Right lung (tissue), 5 donors: ENCODE data around the gene TRAF4. TPM values are rescaled to one million over a fixed set of nuclear protein-coding genes. Genes with fewer than 3 reads are reported as not detected.

Source experiments
- DNase-seq, 2 donors: peaks; one replicate each; pipeline ENCODE4 v3.0.0-alpha.2; 2013
- polyA plus RNA-seq, 5 donors: library from polyadenylated mRNA; unstranded; fragments of 120-200 nt; gene quantifications; one replicate each; pipeline versions ENCODE4 v1.2.1 to v1.2.3, GENCODE V29; 2013; ENCODE audit warnings: inconsistent platforms in 1 of 5, low replicate concordance in 1 of 5; ENCODE audit not compliant: insufficient read length in 5 of 5, insufficient read depth in 1 of 5

Gene TRAF4
- polyA plus RNA-seq, 5 donors, result 92.5 to 141 (median 113) TPM

DNA sequence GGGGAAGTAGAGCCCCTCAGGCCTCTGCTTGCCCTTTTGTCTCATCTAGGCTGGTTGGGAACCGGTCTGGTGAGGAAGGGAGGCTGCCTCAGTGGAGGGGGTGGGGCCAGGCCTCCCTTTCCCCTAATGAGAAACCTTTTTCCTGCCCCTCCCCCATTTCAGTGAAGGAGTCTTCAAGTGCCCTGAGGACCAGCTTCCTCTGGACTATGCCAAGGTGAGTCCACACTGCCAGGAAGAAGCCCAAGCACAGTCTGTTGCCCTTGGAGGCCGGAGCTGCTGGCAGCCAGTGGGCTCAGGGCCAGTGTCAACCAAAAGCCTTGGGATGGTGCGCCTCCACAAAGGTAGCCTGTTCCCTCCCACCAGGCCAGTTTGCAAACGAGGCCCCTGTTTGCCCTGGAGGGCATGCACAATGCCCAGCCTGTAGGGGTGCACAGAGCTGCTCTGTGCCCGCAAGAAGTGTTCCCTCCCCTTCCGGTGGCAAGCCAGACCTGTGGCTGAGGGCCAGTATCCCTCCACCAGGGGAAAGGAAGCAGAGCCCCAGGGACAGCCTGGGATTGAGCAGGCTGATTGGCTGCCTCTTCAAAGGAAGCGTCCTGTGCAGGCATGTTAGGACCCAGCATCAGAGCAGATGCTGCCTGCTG is 3.4 kb downstream of the TRAF4 start:
- DNase-seq, result peak; percentile 74 to 75

DNA sequence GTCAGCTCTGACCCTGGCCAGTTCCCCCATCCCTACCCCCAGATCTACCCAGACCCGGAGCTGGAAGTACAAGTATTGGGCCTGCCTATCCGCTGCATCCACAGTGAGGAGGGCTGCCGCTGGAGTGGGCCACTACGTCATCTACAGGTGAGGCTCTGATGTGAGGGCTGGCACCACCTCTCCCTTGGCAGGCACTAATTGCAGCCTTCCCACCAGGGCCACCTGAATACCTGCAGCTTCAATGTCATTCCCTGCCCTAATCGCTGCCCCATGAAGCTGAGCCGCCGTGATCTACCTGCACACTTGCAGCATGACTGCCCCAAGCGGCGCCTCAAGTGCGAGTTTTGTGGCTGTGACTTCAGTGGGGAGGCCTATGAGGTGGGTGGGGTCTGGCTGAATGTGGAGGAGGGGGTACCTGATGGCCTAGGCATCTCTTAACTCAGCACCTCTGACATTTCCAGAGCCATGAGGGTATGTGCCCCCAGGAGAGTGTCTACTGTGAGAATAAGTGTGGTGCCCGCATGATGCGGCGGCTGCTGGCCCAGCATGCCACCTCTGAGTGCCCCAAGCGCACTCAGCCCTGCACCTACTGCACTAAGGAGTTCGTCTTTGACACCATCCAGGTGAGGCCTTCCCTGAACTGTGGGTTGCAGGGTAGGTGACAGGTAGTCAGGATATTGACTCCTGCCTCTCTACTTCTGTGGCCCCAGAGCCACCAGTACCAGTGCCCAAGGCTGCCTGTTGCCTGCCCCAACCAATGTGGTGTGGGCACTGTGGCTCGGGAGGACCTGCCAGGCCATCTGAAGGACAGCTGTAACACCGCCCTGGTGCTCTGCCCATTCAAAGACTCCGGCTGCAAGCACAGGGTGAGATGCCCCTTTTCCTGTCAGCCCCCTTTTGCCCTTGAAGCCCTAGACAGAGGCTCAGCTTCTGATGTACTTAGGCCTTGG is 4.3 kb downstream of the TRAF4 start:
- no peak for DNase-seq

DNA sequence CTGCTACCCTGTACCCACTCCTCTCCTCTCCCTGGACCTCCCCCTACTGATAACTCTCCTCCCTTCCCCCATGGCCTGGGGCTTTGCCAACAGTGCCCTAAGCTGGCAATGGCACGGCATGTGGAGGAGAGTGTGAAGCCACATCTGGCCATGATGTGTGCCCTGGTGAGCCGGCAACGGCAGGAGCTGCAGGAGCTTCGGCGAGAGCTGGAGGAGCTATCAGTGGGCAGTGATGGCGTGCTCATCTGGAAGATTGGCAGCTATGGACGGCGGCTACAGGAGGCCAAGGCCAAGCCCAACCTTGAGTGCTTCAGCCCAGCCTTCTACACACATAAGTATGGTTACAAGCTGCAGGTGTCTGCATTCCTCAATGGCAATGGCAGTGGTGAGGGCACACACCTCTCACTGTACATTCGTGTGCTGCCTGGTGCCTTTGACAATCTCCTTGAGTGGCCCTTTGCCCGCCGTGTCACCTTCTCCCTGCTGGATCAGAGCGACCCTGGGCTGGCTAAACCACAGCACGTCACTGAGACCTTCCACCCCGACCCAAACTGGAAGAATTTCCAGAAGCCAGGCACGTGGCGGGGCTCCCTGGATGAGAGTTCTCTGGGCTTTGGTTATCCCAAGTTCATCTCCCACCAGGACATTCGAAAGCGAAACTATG is 5.2 kb downstream of the TRAF4 start:
- no peak for DNase-seq

DNA sequence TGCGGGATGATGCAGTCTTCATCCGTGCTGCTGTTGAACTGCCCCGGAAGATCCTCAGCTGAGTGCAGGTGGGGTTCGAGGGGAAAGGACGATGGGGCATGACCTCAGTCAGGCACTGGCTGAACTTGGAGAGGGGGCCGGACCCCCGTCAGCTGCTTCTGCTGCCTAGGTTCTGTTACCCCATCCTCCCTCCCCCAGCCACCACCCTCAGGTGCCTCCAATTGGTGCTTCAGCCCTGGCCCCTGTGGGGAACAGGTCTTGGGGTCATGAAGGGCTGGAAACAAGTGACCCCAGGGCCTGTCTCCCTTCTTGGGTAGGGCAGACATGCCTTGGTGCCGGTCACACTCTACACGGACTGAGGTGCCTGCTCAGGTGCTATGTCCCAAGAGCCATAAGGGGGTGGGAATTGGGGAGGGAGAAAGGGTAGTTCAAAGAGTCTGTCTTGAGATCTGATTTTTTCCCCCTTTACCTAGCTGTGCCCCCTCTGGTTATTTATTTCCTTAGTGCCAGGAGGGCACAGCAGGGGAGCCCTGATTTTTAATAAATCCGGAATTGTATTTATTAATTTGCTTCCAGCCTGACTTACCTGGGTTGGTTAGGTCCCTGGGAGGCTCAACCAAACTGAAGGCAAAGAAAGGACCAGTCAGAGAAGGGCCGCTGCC is 5.8 kb downstream of the TRAF4 start:
- no peak for DNase-seq

DNA sequence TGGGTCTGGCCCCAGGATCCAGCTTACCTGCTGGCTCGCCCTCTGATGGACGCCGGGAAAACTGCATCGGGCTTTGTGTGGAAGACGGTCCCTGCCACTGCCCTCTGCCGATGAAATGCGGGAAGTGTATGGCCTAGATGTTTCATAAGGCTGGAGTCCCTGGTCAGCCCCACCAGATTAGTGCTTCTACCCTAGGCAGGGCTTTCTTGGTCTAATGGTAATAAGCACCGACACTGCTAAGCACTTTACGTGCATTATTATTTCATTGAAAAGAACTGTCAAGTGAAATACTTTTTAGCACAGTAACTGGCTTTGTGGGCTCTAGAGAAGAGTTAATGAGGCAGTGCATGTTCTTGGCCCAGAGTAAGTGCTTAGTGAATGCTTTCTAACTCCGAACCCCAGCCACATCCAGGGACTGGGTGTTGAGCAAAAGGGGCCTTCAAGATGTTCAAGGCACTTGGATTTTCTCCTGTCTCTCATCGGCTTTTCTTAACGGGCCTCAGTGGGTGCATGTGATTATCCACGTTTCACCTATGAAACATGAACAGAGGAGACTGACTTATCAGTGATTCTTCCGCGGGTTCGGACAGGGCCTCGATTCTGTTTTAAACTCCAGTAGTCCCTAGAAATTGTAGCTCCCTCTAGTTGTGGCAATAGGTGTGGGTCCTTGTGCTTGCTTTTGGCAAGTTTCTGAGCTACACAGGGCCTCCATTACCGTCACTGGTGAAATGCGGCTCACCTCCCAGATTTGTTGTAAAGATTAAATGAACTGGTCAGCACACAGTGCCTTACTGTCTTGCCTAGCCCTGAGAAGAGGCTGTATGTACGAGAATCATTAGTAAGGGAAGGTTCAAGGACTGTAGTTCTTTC is 6.6 kb downstream of the TRAF4 start:
- DNase-seq, result peak; percentile 76 to 87

DNA sequence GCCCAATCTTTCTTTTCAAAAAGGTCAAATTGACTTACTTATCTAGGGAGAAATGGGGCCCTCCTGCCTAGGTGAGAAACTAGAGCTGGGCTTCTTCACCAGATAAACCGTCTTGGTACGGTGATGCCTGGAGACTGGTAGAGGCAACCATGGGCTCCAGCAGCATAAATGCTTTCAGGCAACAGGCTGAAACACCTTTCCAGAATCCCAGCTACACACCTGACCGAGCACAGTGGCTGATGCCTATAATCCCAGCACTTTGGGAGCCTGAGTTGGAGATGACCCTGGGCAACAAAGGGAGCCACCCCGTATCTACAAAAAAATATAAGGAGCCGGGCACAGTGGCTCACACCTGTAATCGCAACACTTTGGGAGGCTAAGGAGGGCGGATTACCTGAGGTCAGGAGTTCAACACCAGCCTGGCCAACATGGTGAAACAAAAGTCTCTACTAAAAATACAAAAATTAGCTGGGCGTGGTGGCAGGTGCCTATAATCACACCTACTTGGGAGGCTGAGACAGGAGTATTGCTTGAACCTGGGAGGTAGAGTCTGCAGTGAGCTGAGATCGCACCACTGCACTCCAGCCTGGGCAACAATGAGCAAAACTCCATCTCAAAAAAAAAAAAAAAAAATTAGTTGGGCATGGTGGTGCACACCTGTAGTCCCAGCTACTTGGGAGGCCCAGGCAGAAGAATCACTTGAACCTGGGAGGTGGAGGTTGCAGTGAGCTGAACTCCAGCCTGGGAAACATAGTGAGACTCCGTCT is 8.0 kb downstream of the TRAF4 start:
- DNase-seq, result no peak

DNA sequence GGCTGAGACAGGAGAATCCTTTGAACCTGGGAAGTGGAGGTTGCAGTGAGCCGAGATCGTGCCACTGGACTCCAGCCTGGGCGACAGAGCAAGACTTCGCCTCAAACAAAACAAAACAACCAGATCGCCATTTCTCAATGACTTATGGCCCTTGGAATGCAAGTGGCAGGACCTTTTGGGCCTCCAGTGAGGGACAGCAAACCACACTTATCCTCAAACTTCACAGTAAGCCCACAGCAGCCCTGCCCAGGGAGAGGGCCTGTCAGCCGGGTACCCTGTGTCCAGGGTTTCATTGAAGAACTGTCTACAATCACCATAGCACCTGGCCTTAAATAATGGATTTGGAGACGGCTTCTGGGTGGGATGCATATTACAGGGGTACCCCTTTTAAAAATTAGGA is 11.7 kb downstream of the TRAF4 start:
- no peak for DNase-seq

DNA sequence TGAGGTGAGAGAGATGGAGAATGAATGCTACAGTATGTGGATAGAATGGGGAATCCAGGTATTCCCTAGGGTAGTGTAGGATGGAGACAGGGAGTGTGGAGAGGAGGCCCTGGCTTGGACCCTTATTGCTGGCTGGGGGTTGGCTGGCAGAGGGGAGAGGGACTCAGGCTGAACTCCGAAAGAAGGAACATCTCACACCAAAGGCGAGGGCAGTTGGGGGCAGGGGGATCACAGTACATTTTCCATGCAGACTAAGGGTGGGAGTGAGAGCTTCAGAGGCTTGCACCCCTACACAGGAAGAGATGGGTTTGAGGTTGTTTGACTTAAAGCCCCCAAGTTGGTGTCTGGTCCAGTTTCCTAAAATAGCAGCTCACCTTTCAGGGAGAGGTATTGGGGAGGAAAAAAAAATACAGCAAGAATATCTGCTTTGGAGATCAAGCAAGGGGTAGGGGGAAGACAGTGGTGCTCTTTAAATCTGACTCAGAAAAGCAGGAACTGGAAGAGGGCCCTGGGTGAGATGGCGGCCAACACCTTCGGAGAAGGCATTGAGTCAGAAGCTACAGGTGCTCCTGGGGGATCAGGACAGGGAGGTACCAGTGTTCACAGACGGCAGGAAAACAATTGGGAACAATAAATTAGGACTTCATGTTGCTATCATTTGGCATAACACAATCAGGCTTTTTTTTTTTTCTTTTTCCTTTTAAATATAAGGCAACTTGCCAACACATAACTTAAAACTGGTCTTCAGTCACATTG is 12.4 kb downstream of the TRAF4 start:
- no peak for DNase-seq

DNA sequence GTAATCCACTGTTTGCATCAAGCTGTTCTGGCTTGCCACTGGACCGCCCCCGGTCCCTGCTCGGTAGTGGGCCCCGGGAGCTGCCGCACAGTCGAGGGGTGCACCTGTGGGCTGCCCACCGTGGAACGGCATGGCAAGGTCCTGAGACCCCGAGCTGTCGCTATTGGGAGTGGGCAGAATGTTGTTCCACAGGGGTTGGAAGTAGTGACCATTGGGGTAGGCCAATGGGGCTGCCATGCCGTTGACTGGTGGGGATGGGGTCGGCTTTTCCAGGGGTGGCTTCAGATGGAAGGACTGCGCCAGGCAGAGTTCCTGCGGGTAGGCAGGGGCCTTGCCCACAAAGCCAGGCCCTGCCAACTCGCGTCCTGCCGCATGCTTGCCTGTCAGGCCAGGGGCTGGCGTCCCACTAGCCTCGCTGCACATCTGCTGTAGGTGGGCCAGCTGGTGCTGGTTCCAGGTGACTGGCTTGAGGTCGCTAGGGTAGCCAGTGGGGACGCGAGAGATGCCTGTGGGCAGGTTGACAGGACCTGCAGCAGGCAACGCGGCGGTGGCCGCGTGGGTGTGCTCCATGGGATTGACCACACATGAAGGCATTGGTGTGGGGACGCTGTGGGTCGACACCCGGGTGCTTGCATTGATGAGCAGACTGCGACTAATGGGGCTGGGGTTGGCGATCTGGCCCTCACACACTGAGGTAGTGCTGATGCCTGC is 14.8 kb downstream of the TRAF4 start:
- no peak for DNase-seq

DNA sequence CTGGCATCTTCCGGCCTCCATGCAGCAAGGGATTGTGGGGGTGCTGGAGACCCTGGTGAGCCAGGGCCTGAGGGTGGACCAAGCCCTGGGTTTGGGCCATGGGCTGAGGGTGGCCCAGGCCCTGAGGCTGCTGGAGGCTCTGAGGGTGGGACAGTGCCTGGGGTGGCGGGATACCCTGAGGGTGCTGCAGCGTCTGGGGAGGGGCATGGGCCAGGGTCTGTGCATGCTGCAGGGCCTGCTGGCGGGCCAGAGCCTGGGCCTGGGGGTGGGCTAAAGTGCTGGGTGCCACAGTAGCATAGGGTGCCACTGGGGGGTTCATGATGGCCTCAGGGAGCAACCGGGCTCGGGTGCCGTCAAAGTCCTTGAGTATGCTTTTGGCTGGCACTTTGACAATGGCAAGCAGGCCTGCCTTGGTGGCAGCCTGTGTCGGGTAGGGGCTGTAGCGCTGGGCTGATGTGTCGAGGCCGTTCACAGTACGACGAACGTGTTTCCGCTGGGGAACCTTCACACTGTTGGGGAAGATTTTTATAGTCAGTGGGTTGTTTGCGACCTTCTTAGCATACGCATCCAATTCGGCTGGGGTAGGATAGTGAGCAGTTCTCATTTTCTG is 15.6 kb downstream of the TRAF4 start:
- no peak for DNase-seq

DNA sequence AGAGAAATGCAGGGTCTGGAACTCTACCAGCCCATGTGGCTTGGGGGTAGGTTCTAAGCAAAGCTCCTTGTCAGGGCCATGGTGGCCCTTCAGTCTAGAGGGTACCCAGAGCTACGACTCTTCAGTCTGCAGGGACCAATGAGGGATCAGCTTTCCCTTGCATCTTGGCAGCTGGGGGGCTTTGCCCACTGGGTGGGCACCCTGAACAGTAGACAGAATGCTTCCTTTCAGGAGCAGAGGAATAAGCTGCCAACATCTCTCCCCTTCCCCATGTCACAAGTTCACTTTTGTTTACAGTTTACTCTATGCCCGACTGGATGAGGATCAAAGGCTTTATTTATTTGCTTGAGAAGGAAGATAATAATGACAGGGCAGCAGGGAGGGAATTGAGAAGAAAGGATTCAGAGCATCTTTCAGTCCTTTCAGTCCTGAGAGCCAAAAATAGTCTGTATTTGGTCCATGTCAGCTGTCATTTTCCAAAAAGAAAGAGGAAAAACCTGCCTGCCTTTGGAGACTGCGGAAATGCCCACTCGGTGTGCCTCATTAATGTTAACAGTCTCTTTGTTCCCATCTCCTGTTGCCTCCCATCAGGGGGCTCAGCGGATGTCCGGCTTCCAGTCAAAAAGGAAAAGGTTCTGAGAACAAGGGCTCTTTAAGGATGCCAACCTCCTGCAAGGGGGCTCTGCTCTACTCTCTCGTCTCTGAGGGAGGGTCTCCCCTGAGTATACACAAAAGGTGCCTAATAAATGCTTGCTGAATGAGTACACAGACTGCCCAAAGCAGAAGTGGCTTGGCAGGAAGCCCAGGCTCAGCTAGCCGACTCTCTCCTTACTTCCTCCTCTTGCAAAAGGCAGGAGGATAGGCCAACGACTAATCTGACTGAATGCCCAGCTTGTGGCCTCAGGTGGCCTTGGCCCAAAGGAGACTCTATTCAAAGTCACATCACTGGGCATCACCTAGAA is 17.1 kb downstream of the TRAF4 start:
- DNase-seq, result peak in 1 of 2 donors; percentile 18

DNA sequence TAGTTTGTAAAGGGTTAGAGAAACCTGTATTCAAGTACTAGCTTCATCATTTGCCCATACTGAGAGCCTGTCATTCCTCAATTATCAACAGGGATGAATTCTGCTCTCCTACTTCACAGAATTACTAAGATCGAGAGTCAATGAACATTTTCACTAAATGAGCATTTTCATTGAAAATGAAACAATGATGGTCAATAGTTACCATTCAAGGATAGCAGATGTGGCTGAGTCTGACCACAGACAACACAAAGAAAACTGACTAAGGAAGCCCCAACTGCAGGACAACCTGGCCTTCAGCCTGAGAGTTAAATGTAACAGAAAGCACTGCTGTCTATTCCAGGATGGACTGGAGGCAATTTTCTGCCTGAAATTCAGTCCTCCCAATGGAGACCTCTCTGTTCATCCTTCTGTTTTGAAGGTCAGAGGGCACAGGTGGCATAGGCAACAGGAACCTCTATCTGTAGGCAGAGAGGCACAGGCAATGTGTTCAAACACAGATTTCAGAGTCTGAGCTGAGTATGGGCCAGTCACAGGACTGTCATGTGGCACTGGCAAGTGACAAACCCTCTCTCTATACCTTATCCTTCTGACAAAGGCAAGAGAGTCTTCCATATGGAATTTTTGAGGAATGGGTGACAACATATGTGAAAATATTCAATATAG is 19.5 kb downstream of the TRAF4 start:
- no peak for DNase-seq

DNA sequence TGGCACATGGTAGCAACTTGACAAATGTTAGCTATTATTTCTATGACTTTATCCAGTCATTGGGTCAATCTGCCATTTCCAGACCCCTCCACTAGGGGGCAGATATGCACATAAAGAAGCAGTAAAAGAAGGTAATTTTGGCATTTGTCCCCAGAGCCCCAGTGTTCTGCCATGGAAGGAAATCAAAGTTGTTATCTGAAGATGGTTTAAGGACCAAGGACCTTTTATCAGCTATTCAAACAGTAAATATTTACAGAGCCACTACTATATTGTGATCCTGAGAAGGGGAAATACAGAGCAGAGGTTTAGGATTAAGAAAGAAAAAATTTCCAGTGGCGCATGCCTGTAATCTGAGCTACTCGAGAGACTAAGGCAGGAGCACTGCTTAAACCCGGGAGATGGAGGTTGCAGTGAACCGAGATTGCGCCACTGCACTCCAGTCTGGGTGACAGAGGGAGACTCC is 20.0 kb downstream of the TRAF4 start:
- peak in 1 of 2 donors; percentile 70 for DNase-seq

DNA sequence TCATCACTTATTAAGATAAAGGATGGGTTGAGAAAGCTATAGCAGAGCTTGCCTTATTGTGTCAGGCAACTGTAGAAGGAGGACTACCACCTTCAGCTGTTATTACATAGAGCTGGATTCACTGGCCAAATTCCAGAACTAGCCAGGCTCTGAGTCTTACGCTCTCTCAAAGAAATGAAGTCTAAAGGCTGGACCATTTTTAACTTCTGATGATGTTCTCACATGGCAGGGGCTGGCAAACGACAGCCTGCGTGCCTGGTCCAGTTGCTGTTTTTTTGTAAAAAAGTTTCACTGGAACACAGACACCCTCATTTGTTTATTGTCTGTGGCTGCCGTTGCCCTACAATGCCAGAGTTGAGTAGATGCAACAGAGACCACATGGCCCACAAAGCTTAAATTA is 21.2 kb downstream of the TRAF4 start:
- DNase-seq, result no peak

DNA sequence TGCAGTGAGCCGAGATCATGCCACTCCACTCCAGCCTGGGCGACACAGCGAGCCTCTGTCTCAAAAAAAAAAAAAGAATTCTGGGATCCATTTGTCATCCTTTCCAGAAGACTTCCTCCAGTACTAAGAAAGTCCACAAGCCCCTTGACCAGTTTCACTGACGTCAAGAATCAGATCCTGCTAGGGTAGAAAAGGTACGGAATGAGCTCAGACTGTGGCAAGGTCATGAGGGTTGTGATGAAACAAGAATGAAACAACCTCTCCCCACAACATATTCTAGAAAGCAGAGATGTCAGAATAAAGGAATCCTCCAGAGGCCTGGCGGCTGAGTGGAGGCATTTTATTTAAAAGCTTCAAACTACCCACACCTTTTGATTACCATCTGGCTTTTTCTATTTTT is 29.9 kb downstream of the TRAF4 start:
- DNase-seq, result no peak

DNA sequence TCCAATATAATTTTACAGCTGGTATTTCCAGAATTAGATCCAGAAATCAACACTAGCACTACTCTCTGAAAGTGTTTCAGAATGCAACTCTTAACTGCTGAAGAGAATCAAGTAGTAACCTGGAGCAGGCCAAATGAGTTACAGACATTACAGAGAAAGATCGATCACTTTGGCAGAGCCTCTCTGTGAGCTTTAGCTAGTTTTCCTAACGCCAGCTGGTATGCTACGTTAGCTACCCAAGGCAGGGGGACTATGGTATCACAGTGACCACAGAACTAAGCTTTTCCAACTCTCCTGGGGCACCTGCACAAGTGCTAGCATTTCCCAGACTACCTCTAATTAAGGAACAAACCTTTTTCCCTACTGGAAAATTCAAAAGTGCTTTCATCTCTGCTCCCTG is 30.4 kb downstream of the TRAF4 start:
- no peak for DNase-seq
